SW 1271 (cell line): ENCODE results near the gene TULP3.

Source experiments
- DNase-seq, 2 experiments: peaks; one replicate each; lab custom pipeline; 2025; lab: John Stamatoyannopoulos, UW

Gene TULP3

GRCh38 chr12:2877047-2877952 lies 13.4 kb upstream of the TULP3 start, which contains the start of the genes FOXM1 and RHNO1:
FOXM1 (minus strand) TSS chr12:2877174; CDS start chr12:2874478, 2,696 bp downstream.
RHNO1 (plus strand) TSS chr12:2877223; CDS start chr12:2885367, 8,144 bp downstream.
- peak; percentile 43 to 84 for DNase-seq

GRCh38 chr12:2877953-2878732 lies 12.5 kb upstream of the TULP3 start:
- no peak for DNase-seq

- DNase-seq = no peak
Observed at GRCh38 chr12:2879853-2880252, 10.8 kb upstream of the TULP3 start.

GRCh38 chr12:2884810-2885209 lies 5.9 kb upstream of the TULP3 start:
- no peak for DNase-seq

- DNase-seq = no peak
Observed at GRCh38 chr12:2886768-2887450, 3.8 kb upstream of the TULP3 start.

GRCh38 chr12:2890001-2890387 lies 697 bp upstream of the TULP3 start:
- DNase-seq = peak in 1 of 2 experiments; percentile 51

- DNase-seq = peak in 1 of 2 experiments; percentile 63
Observed at GRCh38 chr12:2891240-2892053, 756 bp downstream of the TULP3 start.

- no peak for DNase-seq
Observed at GRCh38 chr12:2892246-2892645, 1.6 kb downstream of the TULP3 start.

GRCh38 chr12:2893007-2893406 lies 2.3 kb downstream of the TULP3 start:
- DNase-seq = peak in 1 of 2 experiments; percentile 26

GRCh38 chr12:2895051-2895451 lies 4.4 kb downstream of the TULP3 start:
- no peak for DNase-seq

GRCh38 chr12:2895511-2895910 lies 4.8 kb downstream of the TULP3 start:
- no peak for DNase-seq

- DNase-seq = no peak
Observed at GRCh38 chr12:2897418-2897817, 6.7 kb downstream of the TULP3 start.

GRCh38 chr12:2900642-2901041 lies 10.0 kb downstream of the TULP3 start:
- no peak for DNase-seq

GRCh38 chr12:2902272-2902880 lies 11.7 kb downstream of the TULP3 start:
- no peak for DNase-seq

GRCh38 chr12:2904260-2904659 lies 13.6 kb downstream of the TULP3 start:
- no peak for DNase-seq

- DNase-seq = no peak
Observed at GRCh38 chr12:2912216-2912575, 21.5 kb downstream of the TULP3 start.

- DNase-seq = no peak
Observed at GRCh38 chr12:2919249-2919648, 28.6 kb downstream of the TULP3 start.

GRCh38 chr12:2922329-2922728 lies 31.6 kb downstream of the TULP3 start:
- no peak for DNase-seq

- DNase-seq = no peak
Observed at GRCh38 chr12:2923057-2923456, 32.4 kb downstream of the TULP3 start.

- no peak for DNase-seq
Observed at GRCh38 chr12:2924019-2924418, 33.3 kb downstream of the TULP3 start.
